Psoas muscle (tissue), 8 donors: ENCODE measurements around the gene C18orf63. TPM values are rescaled to one million over a fixed set of nuclear protein-coding genes. Genes with fewer than 3 reads are reported as not detected.

Source experiments
- ATAC-seq, 4 donors: fragments of 200-7000 bp; cut with Tn5 transposase; one replicate each; pipeline ENCODE4 v1.9.1; 2020; ENCODE audit warnings: moderate library complexity in 3 of 4, mild to moderate bottlenecking in 2 of 4
- DNase-seq, 2 donors: peaks; one replicate each; pipeline ENCODE4 v3.0.0-alpha.2; 2020
- H3K27ac ChIP-seq: fragments of 200-600 bp; one replicate; pipeline ENCODE4 v1.8.0; 2022
- H3K27me3 ChIP-seq, 3 donors: fragments of 200-600 bp in 1 of 3; one replicate each; pipeline versions ENCODE4 v1.6.1 to v1.8.0; 2013 to 2022; ENCODE audit warnings: low read length in 2 of 3, mild to moderate bottlenecking in 2 of 3, moderate library complexity in 1 of 3; ENCODE audit not compliant: insufficient read depth in 3 of 3
- H3K36me3 ChIP-seq, 2 donors: fragments of 200-600 bp in 1 of 2; one replicate each; pipeline versions ENCODE4 v1.6.1 to v1.8.0; 2013 to 2022; ENCODE audit warnings: low read depth in 1 of 2, mild to moderate bottlenecking in 1 of 2, moderate library complexity in 1 of 2; ENCODE audit not compliant: insufficient read depth in 1 of 2
- H3K4me1 ChIP-seq: fragments of 200-600 bp; one replicate; pipeline ENCODE4 v1.8.0; 2022
- H3K4me3 ChIP-seq: fragments of 200-600 bp; one replicate; pipeline ENCODE4 v1.8.0; 2022; ENCODE audit warnings: mild to moderate bottlenecking
- H3K9me3 ChIP-seq: fragments of 200-600 bp; one replicate; pipeline ENCODE4 v1.8.0; 2022
- WGBS, 3 donors: extraction: QIAGEN DNeasy Blood & Tissue Kit; methylation state at CpG; one replicate each; pipeline versions ENCODE4 v1.1.6 to v1.1.7; 2013; 5-methylcytosine and 5-hydroxymethylcytosine counted together
- intact Hi-C, 2 donors: fragments of 100-400 bp; cut with DNase I; formaldehyde crosslinking; loops; one replicate each; pipeline versions ENCODE4 v1.11.0 to v1.14.2; 2022
- polyA plus RNA-seq, 3 donors: library from polyadenylated mRNA; stranded (reverse); fragments of 200-250 nt; gene quantifications; one replicate each; pipeline ENCODE4 v1.2.3, GENCODE V29; 2013
- total RNA-seq, 4 donors: library from RNA; stranded (reverse); fragmentation: NEBNext Ultra II Directional in 2 of 4; extraction: Animal tissue kit (Norgen Biotek cat#: 25700) in 2 of 4; gene quantifications; one replicate each; pipeline versions ENCODE4 v1.2.1 to v1.2.4, GENCODE V29; 2021 to 2023
- TF ChIP-seq, protein P1 (sequence below): fragments of 200-600 bp; IDR thresholded peaks from one replicate; pipeline ENCODE4 v1.8.0; 2022; ENCODE audit warnings: antibody characterized with exemption
- donor health status: healthy with polysubstance abuse.
- donor health status: DM: no; HTN: no; CAD: no; lungs with moderate emphysema.
- donor health status: Bipolar disorder and iron deficiency.
- donor health status: healthy.
- donor health status: DM: yes; HTN: yes; CAD: no.
- donor health status: DM: no; HTN: no; CAD: no.
- donor health status: DM: no; HTN: no; CAD: no.
- donor health status: DM: yes; HTN: yes; CAD: no.

C18orf63 gene
- total and polyA plus RNA-seq, 7 donors = not detected

- DNase-seq = no peak
- intact Hi-C loops = no loop called here
- peaks cover 16% of the 10 kb centered on the region for H3K4me1 ChIP-seq
- TF ChIP-seq, protein P1, sequence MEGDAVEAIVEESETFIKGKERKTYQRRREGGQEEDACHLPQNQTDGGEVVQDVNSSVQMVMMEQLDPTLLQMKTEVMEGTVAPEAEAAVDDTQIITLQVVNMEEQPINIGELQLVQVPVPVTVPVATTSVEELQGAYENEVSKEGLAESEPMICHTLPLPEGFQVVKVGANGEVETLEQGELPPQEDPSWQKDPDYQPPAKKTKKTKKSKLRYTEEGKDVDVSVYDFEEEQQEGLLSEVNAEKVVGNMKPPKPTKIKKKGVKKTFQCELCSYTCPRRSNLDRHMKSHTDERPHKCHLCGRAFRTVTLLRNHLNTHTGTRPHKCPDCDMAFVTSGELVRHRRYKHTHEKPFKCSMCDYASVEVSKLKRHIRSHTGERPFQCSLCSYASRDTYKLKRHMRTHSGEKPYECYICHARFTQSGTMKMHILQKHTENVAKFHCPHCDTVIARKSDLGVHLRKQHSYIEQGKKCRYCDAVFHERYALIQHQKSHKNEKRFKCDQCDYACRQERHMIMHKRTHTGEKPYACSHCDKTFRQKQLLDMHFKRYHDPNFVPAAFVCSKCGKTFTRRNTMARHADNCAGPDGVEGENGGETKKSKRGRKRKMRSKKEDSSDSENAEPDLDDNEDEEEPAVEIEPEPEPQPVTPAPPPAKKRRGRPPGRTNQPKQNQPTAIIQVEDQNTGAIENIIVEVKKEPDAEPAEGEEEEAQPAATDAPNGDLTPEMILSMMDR = no peak
- peak overlapping the region; percentile 5 for H3K4me3 ChIP-seq
- H3K27ac ChIP-seq = no peak overlapping the region
- WGBS, 3 donors = 80 to 86% (median 82%) methylated on average over 9 of the region's 9 CpGs
- no peaks in the 10 kb centered on the region for H3K36me3 ChIP-seq
- no peaks in the 10 kb centered on the region for H3K9me3 ChIP-seq
- H3K27me3 ChIP-seq = no peaks in the 10 kb centered on the region
- no peak for ATAC-seq
Observed at GRCh38 chr18:74288730-74289129, 26.9 kb upstream of the C18orf63 start.

DNA sequence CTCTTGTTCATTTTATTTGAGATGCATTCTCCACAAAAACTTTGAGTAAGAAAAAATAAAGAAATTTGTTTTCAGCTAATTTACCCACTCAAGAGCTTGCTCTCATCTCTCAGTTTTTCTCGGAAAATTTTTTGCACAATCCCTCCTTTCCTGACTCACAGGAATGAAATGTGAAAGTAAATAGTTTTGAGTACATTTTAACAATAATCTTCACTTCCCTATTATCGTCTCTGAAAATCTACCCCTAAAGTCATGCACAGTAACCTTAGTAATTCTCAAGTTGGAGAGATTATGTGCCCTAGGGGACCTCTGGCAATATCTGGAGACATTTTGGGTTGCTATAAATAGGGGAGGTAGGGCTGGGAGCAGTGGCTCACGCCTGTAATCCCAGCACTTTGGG is 26.5 kb upstream of the C18orf63 start:
- Histone ChIP-seq H3K27me3 (no peaks in the 10 kb centered on the region), H3K4me3 (no peak overlapping the region), H3K4me1 (peaks cover 12% of the 10 kb centered on the region), H3K27ac (no peak overlapping the region), H3K36me3 (no peaks in the 10 kb centered on the region), H3K9me3 (no peaks in the 10 kb centered on the region)
- WGBS, 3 donors = 59 to 75% (median 67%) methylated on average over 3 of the region's 3 CpGs
- ATAC-seq (no peak), DNase-seq (no peak)
- TF ChIP-seq, protein P1 = no peak
- intact Hi-C loops = no loop called here

GRCh38 chr18:74290021-74290420 is 25.6 kb upstream of the C18orf63 start:
- WGBS, 3 donors = 91 to 94% (median 94%) methylated on average over 7 of the region's 7 CpGs
- Histone ChIP-seq H3K27me3 (no peaks in the 10 kb centered on the region), H3K9me3 (no peaks in the 10 kb centered on the region), H3K36me3 (no peaks in the 10 kb centered on the region), H3K27ac (peak overlapping the region; percentile 16), H3K4me1 (peaks cover 3% of the 10 kb centered on the region), H3K4me3 (no peak overlapping the region)
- intact Hi-C loops = loop anchor here (5.0 to 10.0 kb wide), 3 partner anchors 143 to 207 kb away; partner anchors contain the start of genes CNDP2 (in 2 of the 2), FBXO15 (in 2 of the 2) and TIMM21 (in 2 of the 2)
- no peak for ATAC-seq
- TF ChIP-seq, protein P1 = no peak
- no peak for DNase-seq

DNA sequence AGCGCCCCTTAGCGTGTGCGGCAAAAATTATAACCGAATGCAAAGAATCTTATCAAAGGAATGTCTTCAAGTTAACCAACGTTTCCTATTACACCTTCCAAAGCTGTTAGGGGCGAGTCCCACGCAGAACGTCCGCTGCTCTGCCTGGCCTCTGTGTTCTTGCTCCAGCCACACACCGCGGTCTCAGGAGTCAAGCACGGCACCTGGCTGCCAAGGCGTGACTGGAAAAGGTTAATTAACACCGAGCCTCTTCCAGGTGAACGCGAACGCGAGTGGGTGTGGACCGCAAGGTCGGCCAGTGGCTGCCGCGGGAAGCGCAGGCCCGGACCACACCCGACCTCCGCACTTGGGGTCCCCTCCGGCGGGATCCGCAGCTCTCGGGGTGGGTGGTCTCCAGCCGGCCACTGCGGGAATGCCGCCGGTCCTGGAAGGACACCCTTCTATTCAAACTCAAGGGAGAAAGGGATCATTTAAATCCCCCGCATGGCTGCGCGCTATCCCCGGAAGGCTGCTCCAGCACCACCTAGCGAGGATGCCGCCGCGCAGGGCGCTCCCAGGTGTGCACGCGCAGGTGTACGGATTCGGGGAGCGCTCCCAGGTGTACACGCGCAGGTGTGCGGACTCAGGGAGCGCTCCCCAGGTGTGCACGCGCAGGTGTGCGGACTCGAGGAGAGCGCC is 24.7 kb upstream of the C18orf63 start:
- intact Hi-C loops = loop anchor here (5.0 to 10.0 kb wide), 3 partner anchors 144 to 206 kb away; partner anchors contain the start of genes CNDP2 (in 2 of the 2), FBXO15 (in 2 of the 2) and TIMM21 (in 2 of the 2)
- TF ChIP-seq, protein P1 = no peak
- WGBS, 3 donors = 19 to 22% (median 21%) methylated on average over 57 of the region's 57 CpGs
- no peak for DNase-seq
- Histone ChIP-seq H3K27ac (no peak overlapping the region), H3K4me3 (peak overlapping the region; percentile 95), H3K36me3 (no peaks in the 10 kb centered on the region), H3K4me1 (no peaks in the 10 kb centered on the region), H3K27me3 (no peaks in the 10 kb centered on the region), H3K9me3 (no peaks in the 10 kb centered on the region)
- ATAC-seq = peak in 1 of 4 donors; percentile 11

DNA sequence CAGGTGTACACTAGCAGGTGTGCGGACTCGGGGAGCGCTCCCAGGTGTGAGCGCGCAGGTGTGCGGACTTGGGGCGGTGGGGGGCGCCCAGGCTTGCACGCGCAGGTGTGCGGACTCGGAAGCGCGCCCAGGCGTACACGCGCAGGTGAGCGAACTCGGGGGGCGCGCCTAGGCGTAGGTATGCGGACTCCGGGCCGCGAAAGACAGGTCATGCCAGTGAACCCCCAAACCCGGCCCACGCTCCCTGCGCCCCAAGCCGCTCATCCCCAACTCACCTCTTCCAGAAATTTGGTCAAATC is 24.2 kb upstream of the C18orf63 start:
- Histone ChIP-seq H3K36me3 (no peaks in the 10 kb centered on the region), H3K9me3 (no peaks in the 10 kb centered on the region), H3K4me1 (no peaks in the 10 kb centered on the region), H3K27ac (peak overlapping the region; percentile 53), H3K4me3 (peak overlapping the region; percentile 95), H3K27me3 (no peaks in the 10 kb centered on the region)
- DNase-seq = no peak
- 0% methylated on average over 19 to 30 of the region's 30 CpGs for WGBS, 3 donors
- intact Hi-C loops = loop anchor here (5.0 to 10.0 kb wide), 3 partner anchors 144 to 206 kb away; partner anchors contain the start of genes CNDP2 (in 2 of the 2), FBXO15 (in 2 of the 2) and TIMM21 (in 2 of the 2)
- TF ChIP-seq, protein P1 = no peak
- no peak for ATAC-seq
